Fibroblast of the aortic adventitia (primary cell): ENCODE results near the gene PDE6B. TPM values are rescaled to one million over a fixed set of nuclear protein-coding genes. Genes with fewer than 3 reads are reported as not detected.

Source experiments
- DNase-seq: peaks from one replicate; pipeline ENCODE4 v3.0.0-alpha.2; 2010; ENCODE audit warnings: low read depth
- H3K4me3 ChIP-seq: 2 replicates; pipeline ENCODE4 v1.5.1; 2011; ENCODE audit warnings: low read depth, mild to moderate bottlenecking, control low read depth, low read length, moderate library complexity
- total RNA-seq: library from RNA; depleted of rRNA; stranded (reverse); fragments of >200 nt; gene quantifications from 2 replicates; pipeline ENCODE4 v1.2.3, GENCODE V29; 2012; ENCODE audit warnings: low replicate concordance
- TF ChIP-seq, protein P1 (sequence below): IDR thresholded peaks from 2 replicates; pipeline ENCODE4 v1.5.1; 2011; ENCODE audit warnings: mild to moderate bottlenecking, low read length, control low read depth, inconsistent platforms; ENCODE audit not compliant: insufficient read depth

PDE6B gene
- total RNA-seq, 1 donor, result not detected

DNA sequence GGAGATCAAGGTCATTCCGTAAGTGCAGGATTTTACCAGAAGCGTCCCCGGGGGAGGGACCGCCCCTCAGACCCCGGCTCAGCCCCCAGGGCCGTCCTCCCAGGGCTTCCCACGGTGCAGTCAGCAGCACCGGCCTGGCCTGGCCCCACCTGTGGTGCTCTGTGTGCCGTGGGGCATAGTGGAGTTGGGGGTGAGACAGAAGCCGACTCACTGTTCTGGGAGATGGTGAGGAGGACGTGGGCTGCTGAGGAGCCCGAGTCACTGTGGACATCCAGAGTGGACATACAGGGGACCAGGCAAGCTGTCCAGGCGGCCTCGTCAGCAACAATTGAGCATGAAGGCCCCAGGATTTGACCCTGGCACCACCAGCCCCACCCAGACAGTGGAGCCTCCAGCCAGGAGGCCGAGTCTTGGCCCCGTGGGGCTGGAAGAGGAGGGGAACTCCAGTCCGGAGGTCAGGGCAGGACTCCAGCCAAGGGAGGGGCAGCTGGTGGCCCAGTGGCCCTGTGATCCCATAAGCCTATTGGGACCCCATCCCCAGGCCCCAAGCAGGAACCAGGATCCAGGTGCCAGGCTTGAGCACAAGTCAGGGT is 29.6 kb downstream of the PDE6B start:
- TF ChIP-seq, protein P1, sequence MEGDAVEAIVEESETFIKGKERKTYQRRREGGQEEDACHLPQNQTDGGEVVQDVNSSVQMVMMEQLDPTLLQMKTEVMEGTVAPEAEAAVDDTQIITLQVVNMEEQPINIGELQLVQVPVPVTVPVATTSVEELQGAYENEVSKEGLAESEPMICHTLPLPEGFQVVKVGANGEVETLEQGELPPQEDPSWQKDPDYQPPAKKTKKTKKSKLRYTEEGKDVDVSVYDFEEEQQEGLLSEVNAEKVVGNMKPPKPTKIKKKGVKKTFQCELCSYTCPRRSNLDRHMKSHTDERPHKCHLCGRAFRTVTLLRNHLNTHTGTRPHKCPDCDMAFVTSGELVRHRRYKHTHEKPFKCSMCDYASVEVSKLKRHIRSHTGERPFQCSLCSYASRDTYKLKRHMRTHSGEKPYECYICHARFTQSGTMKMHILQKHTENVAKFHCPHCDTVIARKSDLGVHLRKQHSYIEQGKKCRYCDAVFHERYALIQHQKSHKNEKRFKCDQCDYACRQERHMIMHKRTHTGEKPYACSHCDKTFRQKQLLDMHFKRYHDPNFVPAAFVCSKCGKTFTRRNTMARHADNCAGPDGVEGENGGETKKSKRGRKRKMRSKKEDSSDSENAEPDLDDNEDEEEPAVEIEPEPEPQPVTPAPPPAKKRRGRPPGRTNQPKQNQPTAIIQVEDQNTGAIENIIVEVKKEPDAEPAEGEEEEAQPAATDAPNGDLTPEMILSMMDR, result no peak
- no peak for DNase-seq
- H3K4me3 ChIP-seq, result no peak overlapping the region

DNA sequence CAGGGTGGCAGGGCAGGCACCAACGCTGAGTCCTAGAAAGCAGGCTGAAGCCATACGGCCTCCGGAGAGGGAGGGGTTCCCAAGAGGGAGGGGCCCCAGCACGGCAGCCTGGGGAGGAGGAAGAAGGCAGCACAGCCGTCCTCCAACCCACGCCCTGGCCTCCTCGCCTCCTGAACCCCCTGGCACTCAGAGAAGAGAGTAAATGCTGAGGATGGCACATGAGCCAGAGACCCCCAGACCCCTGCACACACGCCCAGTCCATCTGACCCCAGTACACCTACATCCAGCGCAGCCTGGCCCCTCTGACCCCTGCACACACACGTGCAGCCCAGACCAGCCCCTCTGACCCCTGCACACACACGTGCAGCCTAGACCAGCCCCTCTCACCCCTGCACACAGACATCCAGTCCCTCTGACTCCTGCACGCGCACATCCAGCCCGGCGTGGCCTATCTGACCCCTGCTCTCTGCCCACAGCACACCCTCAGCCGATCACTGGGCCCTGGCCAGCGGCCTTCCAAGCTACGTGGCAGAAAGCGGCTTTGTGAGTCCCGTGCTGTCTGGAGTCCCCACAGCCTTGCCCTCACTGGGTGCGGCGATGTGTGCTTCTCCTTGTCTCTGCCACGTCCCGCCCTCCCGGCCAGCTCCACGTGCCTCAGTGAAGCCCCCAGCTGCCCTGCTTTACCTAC is 30.2 kb downstream of the PDE6B start:
- no peak for DNase-seq
- TF ChIP-seq, protein P1, result no peak
- H3K4me3 ChIP-seq, result no peak overlapping the region

DNA sequence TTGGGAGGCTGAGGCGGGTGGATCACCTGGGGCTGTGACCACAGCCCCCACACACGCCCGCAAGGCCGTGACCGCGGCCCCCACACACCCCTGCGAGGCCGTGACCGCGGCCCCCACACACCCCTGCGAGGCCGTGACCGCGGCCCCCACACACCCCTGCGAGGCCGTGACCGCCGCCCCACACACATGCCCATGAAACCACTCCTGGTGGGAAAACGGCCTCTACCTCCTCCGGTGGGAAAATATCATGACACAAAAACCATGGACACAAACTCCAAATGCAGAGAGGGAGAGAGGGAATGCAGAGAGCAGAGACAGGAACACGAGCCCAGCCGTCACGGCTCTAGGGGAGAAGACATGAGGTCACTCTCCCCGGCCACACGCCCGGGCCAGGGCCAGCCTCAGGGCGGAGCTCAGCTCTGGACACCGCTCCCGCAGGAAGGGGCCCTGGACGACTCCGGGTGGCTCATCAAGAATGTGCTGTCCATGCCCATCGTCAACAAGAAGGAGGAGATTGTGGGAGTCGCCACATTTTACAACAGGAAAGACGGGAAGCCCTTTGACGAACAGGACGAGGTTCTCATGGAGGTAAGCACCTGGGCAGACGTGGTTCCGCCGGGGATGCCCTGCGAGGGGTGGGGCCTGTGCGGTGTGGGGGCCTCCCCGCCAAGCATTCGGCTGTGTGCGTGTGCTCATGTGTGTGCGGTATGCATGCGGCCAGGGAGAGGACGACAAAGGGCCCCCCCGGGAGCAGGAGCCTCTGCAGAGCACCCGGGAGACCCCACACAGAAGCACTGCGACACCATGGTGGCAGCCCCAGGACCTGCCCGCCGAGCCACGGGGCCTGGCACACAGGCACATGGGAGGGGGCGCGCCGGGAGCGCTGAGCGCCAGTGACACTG is 31.3 kb downstream of the PDE6B start:
- no peak for DNase-seq
- TF ChIP-seq, protein P1, result no peak

DNA sequence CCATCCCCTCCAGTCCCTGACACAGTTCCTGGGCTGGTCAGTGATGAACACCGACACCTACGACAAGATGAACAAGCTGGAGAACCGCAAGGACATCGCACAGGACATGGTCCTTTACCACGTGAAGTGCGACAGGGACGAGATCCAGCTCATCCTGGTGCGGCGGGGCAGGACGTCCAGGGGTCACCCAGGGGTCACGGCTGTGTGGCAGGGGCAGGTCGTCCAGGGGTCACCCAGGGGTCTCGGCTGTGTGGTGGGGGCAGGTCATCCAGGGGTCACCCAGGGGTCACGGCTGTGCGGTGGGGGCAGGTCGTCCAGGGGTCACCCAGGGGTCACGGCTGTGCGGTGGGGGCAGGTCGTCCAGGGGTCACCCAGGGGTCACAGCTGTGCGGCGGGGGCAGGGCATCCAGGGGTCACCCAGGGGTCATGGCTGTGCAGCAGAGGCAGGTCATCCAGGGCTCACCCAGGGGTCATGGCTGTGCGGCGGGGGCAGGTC is 32.0 kb downstream of the PDE6B start:
- H3K4me3 ChIP-seq, result no peak overlapping the region
- TF ChIP-seq, protein P1, result no peak
- no peak for DNase-seq

More for the DNA sequence above, 31.3 kb downstream of the PDE6B start:
- H3K4me3 ChIP-seq, result no peak overlapping the region

DNA sequence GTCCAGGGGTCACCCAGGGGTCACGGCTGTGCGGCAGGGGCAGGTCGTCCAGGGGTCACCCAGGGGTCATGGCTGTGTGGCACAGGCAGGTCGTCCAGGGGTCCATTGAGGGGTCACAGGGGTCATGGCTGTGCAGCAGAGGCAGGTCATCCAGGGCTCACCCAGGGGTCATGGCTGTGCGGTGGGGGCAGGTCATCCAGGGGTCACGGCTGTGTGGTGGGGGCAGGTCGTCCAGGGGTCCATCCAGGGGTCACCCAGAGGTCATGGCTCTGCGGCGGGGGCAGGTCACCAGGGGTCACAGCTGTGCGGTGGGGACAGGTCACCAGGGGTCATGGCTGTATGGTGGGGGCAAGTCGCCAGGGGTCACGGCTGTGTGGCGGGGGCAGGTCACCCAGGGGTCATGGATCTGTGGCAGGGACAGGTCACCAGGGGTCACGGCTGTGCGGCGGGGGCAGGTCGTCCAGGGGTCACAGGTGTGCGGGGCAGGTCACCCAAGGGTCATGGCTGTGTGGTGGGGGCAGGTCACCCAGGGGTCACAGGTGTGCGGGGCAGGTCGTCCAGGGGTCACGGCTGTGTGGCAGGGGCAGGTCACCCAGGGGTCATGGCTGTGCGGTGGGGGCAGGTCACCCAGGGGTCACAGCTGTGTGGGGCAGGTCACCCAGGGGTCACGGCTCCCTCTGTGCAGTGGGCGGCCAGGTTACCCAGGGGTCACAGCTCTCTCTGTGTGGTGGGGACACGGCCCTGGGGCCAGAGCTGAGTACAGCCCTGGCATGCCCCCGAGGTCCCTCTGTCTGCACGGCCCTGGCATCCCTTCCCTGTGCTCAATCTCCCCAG is 32.7 kb downstream of the PDE6B start:
- TF ChIP-seq, protein P1, result no peak
- H3K4me3 ChIP-seq, result no peak overlapping the region
- DNase-seq, result no peak
